Subcutaneous abdominal adipose tissue (tissue), 5 donors: ENCODE measurements around the gene KCNK16.

Source experiments
- H3K27ac ChIP-seq: one replicate; pipeline ENCODE4 v1.7.0; 2013; ENCODE audit warnings: low read depth, mild to moderate bottlenecking, inconsistent platforms, low read length, moderate library complexity
- H3K27me3 ChIP-seq, 5 donors: one replicate each; pipeline ENCODE4 v1.7.0; 2013; ENCODE audit warnings: low read length in 5 of 5, inconsistent platforms in 1 of 5; ENCODE audit not compliant: control insufficient read depth in 5 of 5, insufficient read depth in 4 of 5
- H3K36me3 ChIP-seq, 5 donors: one replicate each; pipeline ENCODE4 v1.7.0; 2013; ENCODE audit warnings: low read length in 5 of 5; ENCODE audit not compliant: control insufficient read depth in 5 of 5, insufficient read depth in 5 of 5
- H3K4me1 ChIP-seq, 5 donors: one replicate each; pipeline ENCODE4 v1.7.0; 2013; ENCODE audit warnings: low read length in 5 of 5, mild to moderate bottlenecking in 3 of 5, moderate library complexity in 1 of 5; ENCODE audit not compliant: control insufficient read depth in 5 of 5, insufficient read depth in 5 of 5
- H3K4me3 ChIP-seq, 5 donors: one replicate each; pipeline ENCODE4 v1.7.0; 2013; ENCODE audit warnings: low read length in 5 of 5, low read depth in 1 of 5
- H3K9ac ChIP-seq, 5 donors: one replicate each; pipeline ENCODE4 v1.7.0; 2013; ENCODE audit warnings: low read length in 5 of 5, mild to moderate bottlenecking in 4 of 5, moderate library complexity in 3 of 5
- H3K9me3 ChIP-seq, 5 donors: one replicate each; pipeline ENCODE4 v1.7.0; 2013; ENCODE audit warnings: low read length in 5 of 5; ENCODE audit not compliant: control insufficient read depth in 5 of 5
- donor health status: healthy.
- donor health status: healthy.
- donor health status: healthy.
- donor health status: healthy.
- donor health status: healthy.

KCNK16 gene

DNA sequence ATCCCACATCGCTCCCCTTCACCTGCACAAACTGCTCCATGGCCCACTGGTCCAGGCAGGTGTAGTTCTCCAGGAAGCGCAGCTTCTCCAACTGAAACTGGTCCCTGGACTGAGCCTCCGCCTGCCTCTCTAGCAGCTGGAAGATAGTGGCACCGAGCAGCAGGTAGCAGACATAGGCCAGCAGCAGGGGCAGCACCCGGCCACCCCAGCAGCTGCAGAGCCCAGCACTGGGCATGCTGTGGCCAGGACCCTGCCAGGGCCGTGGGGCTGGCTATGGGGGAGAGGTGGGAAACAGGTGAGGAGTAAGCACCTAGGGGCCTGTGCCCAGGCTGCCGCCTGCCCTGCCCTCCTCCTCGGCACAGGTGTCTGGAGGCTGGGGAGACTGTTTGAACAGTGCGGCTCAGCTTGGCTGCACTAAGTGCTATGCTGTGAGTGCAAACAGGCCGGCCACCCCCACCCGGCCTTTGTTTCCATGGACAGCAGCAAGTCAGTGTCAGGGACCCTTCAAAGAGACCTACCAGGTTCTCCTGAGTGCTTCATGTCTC is at the start of gene KCNK16:
Gene KCNK16 (minus strand): TSS at position 397 of the 545 bp plus-strand sequence. CDS start 162 bp downstream, at position 235.
- H3K4me1 ChIP-seq, result no peaks in the 10 kb centered on the region
- no peaks in the 10 kb centered on the region for H3K9me3 ChIP-seq
- H3K27ac ChIP-seq, result no peak within 1 kb of the TSS
- H3K27me3 ChIP-seq, result peaks cover 4 to 14% (median 9%) of the 10 kb centered on the region in 5 donors
- no peak within 1 kb of the TSS for H3K9ac ChIP-seq
- H3K36me3 ChIP-seq, result no peaks in the 10 kb centered on the region
- H3K4me3 ChIP-seq, result no peak within 1 kb of the TSS

DNA sequence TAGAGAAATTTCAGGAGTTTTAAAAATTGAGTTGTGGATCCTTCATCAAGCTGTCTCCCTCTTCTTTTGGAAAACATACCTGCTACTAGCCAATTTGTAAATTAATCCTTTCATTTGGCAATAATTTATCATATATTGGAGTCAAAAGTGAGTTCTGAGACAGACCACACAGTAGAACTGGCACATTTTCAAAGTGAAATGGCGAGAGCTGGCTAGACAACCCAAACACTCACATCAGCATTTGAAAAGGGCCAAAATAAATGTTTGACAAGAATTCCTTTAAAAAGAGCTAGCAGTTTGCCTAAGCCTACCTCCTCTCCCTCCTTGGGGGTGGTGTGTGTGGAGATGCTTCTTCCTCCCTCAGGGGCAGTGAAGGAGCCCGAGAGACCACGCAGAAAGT is 47.9 kb upstream of the KCNK16 start:
- Histone ChIP-seq H3K9ac (no peak overlapping the region), H3K27me3 (no peaks in the 10 kb centered on the region), H3K36me3 (no peaks in the 10 kb centered on the region), H3K9me3 (no peaks in the 10 kb centered on the region), H3K27ac (no peak overlapping the region), H3K4me3 (no peak overlapping the region), H3K4me1 (peaks cover 5 to 45% (median 33%) of the 10 kb centered on the region in 5 donors)

DNA sequence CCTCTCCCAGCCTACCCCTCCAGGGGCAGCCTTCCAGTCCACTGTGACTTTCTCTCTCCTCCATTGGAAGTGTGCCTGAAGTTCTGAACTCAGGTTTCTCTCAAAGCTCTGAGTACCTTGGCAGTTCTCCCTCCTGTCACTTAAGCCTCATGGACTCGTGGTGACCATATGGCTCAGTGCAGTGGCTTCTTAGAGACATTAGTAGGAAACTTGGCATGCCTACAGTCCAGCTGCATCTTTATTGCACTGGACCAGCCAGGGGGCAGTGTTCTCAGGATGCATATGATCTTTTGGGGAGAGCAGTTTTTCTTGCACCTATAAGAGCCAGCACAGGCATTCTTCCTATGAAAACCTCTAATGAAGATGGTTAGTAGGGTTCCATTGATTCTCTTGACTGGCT is 47.5 kb upstream of the KCNK16 start:
- Histone ChIP-seq H3K4me3 (no peak overlapping the region), H3K9ac (no peak overlapping the region), H3K9me3 (no peaks in the 10 kb centered on the region), H3K4me1 (peaks cover 5 to 41% (median 33%) of the 10 kb centered on the region in 5 donors), H3K27ac (no peak overlapping the region), H3K36me3 (no peaks in the 10 kb centered on the region), H3K27me3 (no peaks in the 10 kb centered on the region)

DNA sequence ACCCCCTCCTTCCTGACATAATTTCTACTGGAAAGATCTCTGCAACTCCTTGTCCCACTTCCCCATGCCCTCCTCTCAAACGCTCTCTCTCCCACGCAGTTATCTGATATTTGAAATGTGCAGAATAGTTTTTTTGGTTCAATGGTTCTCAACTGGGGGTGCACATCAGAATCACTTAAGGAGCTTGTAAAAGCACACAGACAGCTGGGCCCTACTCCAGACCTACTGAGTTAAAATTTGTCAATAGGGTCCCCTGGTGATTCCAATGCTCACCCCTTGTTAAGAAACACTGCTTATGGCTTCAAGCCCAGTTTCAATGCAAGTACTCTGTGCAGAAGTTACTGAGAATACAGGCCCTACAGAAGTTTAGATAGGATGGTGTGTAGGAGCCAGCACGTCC is 45.2 kb upstream of the KCNK16 start:
- Histone ChIP-seq H3K36me3 (no peaks in the 10 kb centered on the region), H3K4me3 (no peak overlapping the region), H3K9ac (peak overlapping the region in 1 of 5 donors; percentile 10), H3K27ac (no peak overlapping the region), H3K9me3 (no peaks in the 10 kb centered on the region), H3K27me3 (no peaks in the 10 kb centered on the region), H3K4me1 (peaks cover 5 to 40% (median 33%) of the 10 kb centered on the region in 5 donors)

DNA sequence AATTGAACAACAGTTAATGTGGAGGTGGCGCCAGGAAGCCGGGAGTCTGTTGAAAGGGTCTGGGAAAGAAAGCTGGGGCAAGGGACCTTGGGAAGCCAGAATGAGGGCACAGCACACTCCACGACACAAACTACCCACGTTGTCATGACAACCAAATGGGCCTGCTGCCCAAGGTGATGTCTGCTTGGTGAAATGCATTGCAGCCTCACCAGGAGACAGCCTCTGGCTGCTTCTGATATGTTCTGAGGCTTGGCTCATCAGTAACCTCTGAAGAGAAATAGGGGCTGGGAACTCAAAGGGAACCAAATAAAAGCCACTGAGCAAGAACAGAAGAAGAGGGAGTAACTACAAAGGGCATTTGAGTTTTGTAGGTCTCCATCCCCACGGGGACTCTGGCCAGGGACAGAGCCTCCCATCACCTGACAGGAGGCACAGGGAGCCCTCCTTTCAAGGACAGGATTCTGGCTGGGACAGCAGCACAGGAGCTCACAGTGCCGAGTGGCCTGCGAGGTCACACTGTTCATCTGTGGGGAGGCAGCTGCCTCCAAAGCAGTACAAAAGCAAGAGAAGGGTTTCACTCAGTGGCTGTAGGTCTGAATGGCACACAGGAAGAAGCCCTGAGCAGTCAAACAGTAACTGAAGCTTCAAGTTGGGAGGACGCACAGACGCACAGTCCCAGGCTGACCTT is 44.6 kb upstream of the KCNK16 start:
- H3K9ac ChIP-seq, result no peak overlapping the region
- H3K4me3 ChIP-seq, result no peak overlapping the region
- H3K27ac ChIP-seq, result no peak overlapping the region
- no peaks in the 10 kb centered on the region for H3K36me3 ChIP-seq
- H3K9me3 ChIP-seq, result no peaks in the 10 kb centered on the region
- H3K4me1 ChIP-seq, result peaks cover 5 to 41% (median 37%) of the 10 kb centered on the region in 5 donors
- H3K27me3 ChIP-seq, result no peaks in the 10 kb centered on the region

DNA sequence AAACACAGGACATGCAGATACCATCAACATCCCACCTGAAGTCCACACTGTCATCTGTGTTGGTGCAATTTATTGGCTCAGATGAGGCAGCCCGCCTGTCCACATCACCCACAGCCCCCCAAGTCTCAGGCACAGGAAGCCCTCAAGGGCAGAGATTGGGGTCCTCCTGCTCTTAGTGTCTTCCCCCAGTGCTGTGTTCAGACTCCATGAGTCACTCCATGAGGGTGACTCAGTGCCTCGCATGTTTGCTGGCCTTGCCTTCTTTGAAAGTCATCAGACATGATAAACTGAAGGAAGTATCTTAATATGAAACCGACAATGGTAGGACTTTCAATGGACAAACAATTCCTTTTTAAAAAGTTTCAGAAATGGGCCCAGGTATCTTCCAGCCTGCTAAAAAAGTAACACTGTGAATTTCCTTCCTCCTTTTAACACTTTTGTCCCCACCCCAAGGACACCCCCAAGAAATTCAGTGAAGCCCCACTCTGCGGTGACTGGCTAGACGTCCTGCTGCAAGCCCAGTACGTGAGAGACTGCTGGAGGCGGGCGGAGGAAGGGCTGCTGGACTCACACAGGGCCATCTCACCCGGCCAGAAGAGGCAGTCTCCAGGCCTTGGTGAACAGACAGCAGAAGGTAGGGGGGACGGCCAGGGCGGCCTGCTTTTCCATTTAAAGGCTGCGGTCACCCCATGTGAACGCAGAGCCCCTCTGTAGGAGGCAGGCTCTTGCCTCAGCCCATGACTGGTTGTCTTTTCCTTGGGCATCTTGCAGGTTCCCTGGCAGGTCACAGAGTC is 43.0 kb upstream of the KCNK16 start:
- Histone ChIP-seq H3K4me3 (no peak overlapping the region), H3K27me3 (no peaks in the 10 kb centered on the region), H3K27ac (no peak overlapping the region), H3K4me1 (peaks cover 7 to 44% (median 38%) of the 10 kb centered on the region in 5 donors), H3K9ac (no peak overlapping the region), H3K9me3 (no peaks in the 10 kb centered on the region), H3K36me3 (no peaks in the 10 kb centered on the region)

DNA sequence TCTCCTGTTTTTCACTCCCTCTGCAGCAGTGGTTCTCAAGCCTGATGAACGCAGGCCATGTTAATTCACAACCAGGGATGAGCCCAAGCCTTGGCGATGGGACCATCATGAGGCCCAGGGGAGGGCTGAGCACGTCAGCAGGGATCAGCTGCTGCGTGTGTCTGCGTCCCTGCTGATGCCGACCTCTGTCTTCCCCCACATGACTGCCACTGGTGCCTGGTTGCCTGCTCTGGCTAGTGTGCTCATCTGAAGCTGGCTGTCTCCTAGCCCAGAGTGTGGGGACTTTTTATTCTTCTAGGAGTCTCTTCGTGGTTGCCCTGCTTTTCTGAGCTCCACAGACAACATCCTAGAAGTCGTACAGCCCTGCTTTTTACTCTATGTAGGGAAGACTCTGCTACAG is 40.8 kb upstream of the KCNK16 start:
- no peak overlapping the region for H3K9ac ChIP-seq
- no peak overlapping the region for H3K4me3 ChIP-seq
- H3K4me1 ChIP-seq, result peaks cover 7 to 28% (median 22%) of the 10 kb centered on the region in 5 donors
- no peaks in the 10 kb centered on the region for H3K36me3 ChIP-seq
- no peak overlapping the region for H3K27ac ChIP-seq
- H3K27me3 ChIP-seq, result no peaks in the 10 kb centered on the region
- H3K9me3 ChIP-seq, result no peaks in the 10 kb centered on the region

DNA sequence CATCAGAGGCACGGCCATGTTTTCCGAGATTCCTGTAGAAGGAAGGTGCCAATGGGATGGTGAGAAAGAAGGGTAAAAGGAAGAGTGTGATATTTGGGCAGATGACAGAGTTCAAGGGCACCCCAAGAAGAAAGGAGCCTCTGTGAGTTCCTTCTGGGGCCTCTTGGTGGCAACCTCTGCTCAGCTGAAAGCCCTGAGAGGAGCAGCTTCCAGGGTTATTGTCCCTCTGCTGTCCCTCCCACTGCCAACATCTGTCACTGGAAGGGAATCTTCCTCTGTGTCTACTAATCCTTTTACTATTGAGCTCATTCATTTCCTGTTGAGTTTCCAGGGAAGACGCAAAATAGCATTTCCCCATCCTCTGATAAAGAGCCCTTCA is 40.0 kb upstream of the KCNK16 start:
- Histone ChIP-seq H3K27me3 (no peaks in the 10 kb centered on the region), H3K27ac (no peak overlapping the region), H3K9ac (no peak overlapping the region), H3K4me1 (peaks cover 5 to 24% (median 16%) of the 10 kb centered on the region in 5 donors), H3K36me3 (no peaks in the 10 kb centered on the region), H3K4me3 (no peak overlapping the region), H3K9me3 (no peaks in the 10 kb centered on the region)

DNA sequence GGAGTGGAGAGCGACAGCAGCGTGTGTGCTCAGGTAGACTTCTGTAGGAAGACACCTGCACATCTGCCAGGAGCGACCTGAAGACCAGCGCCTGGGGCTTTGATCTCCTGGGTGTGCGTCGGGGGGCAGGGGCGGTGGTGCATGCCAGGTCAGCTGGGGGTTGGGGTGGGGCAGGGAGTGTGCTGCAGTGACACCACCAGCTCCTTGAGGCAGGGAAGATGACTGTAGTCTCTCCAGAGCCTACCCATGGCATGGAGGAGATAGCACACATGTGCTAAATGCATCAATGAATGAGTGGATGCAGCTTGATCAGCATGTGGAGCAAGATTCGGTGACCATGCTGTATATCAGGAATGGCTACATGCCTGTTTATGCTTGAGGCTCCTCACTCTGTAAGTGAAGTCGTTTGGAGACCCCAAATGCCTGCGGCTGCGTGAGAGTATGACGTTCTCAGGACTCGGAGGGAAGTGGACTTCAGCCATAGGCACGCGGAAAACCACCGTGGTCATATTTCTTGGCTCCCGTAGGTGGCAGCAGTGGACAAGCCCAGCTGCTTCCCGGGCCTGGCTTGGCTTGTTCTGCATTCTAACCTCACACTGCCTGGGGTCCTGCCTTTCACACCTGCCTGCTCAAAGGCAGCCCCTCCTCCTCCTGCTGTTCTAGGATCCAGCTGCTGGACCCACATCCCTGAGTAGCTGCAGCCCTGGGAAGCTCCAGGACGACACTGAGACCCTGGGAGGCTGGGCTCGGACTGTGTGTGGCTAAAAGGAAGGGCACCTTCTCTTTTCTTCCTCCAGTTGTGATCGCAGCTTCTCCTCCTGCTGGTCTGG is 39.4 kb upstream of the KCNK16 start:
- H3K4me1 ChIP-seq, result peaks cover 2 to 18% (median 12%) of the 10 kb centered on the region in 5 donors
- peak overlapping the region in 1 of 5 donors; percentile 19 for H3K4me3 ChIP-seq
- no peak overlapping the region for H3K27ac ChIP-seq
- H3K27me3 ChIP-seq, result no peaks in the 10 kb centered on the region
- no peaks in the 10 kb centered on the region for H3K36me3 ChIP-seq
- no peaks in the 10 kb centered on the region for H3K9me3 ChIP-seq
- no peak overlapping the region for H3K9ac ChIP-seq
